ENCODE results near the gene SERAC1. TPM values are rescaled to one million over a fixed set of nuclear protein-coding genes. Genes with fewer than 3 reads are reported as not detected.

The SERAC1 gene
- total and polyA plus RNA-seq, 2 of the 4 experiments (the other 2 are of a cell fraction): 7.7 to 15.6 TPM

DNA sequence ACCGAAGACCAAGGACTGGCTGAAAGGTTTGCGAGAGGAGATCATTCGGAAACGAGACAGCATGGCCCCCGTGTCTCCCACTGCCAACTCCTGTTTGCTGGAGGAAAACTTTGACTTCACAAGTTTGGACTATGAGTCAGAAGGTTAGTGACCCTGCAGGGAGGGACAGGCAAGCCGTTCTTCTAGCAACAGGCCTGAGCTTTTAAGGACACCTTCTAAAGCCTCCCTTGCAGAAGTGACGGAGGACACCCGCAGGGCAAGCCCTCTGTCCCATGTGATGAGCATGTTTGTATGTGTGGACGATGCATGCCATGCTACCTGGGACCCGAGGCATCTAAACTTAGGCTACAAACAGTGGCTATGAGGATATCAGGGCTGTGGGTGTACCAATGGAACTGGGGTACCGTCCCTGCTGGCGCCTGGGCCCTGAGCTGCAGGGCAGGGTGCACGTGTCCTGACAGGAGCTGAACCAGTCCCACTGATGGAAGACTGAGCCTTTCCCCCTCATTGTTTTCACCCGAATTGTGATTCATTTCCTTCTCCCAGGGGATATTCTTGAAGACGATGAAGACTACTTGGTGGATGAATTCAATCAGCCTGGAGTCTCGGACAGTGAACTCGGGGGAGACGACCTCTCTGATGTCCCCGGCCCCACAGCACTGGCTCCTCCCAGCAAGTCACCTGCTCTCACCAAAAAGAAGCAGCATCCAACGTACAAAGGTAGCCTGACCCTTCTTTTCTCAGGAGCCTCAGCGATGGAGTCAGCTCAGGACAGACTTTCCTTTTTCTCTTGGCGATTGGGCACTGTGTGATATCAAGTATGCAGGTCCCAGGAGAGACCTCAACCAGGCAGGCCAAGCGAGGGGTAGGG is 84.4 kb downstream of the SERAC1 start (continued):
- no peak for TF ChIP-seq MAFK (IDR thresholded peaks at IDR 0.05; ENCODE audit: low read depth, low read length)

DNA sequence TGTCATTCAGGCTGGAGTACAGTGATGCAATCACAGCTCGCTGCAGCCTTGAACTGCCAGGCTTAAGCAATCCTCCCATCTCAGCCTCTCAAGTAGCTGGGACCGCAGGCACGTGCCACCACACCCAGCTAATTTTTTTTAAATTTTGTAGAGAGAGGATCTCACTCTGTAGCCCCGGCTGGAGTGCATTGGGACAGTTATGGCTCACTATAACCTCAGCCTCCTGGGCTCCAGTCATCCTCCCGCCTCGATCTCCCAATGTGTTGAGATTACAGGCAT is 86.5 kb downstream of the SERAC1 start:
- BruUV-seq (replicated peaks): no TSS peak
- 100% methylated on average over 3 of the region's 6 CpGs; no CpG with 5 or more reads in 1 of the 2 experiments for WGBS, 2 experiments (ENCODE audit: extremely low coverage in 2 of 2, insufficient read length in 1 of 2)
- TF ChIP-seq, protein P1, sequence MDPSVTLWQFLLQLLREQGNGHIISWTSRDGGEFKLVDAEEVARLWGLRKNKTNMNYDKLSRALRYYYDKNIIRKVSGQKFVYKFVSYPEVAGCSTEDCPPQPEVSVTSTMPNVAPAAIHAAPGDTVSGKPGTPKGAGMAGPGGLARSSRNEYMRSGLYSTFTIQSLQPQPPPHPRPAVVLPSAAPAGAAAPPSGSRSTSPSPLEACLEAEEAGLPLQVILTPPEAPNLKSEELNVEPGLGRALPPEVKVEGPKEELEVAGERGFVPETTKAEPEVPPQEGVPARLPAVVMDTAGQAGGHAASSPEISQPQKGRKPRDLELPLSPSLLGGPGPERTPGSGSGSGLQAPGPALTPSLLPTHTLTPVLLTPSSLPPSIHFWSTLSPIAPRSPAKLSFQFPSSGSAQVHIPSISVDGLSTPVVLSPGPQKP (IDR thresholded peaks at IDR 0.05; ENCODE audit: borderline replicate concordance, low read depth, low read length): no peak
- TF ChIP-seq MAZ (IDR thresholded peaks at IDR 0.05; ENCODE audit: borderline replicate concordance, low read depth, low read length) (no peak), RAD21 (IDR thresholded peaks at IDR 0.05; ENCODE audit: low read length) (no peak), NFE2L2 (IDR thresholded peaks at IDR 0.05; ENCODE audit: low read depth, low read length) (no peak), CEBPB (IDR thresholded peaks at IDR 0.05; ENCODE audit: low read depth, low read length) (no peak; the same call in 1 of the 2 replicates), POLR2A (IDR thresholded peaks at IDR 0.05; ENCODE audit: low read depth, low read length) (no peak), FOS (IDR thresholded peaks at IDR 0.05; ENCODE audit: low read depth, low read length) (no peak), BHLHE40 (IDR thresholded peaks at IDR 0.05; ENCODE audit: low read depth, low read length) (no peak), MXI1 (IDR thresholded peaks at IDR 0.05; ENCODE audit: borderline replicate concordance, low read depth, low read length) (no peak), SMC3 (IDR thresholded peaks at IDR 0.05; ENCODE audit: low read depth, low read length) (no peak), CHD1 (IDR thresholded peaks at IDR 0.05; ENCODE audit: low read depth, low read length) (no peak)
- TF ChIP-seq, protein P2, sequence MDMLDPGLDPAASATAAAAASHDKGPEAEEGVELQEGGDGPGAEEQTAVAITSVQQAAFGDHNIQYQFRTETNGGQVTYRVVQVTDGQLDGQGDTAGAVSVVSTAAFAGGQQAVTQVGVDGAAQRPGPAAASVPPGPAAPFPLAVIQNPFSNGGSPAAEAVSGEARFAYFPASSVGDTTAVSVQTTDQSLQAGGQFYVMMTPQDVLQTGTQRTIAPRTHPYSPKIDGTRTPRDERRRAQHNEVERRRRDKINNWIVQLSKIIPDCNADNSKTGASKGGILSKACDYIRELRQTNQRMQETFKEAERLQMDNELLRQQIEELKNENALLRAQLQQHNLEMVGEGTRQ (IDR thresholded peaks at IDR 0.05; ENCODE audit: low read depth, low read length): no peak
- TF ChIP-seq, protein P3, sequence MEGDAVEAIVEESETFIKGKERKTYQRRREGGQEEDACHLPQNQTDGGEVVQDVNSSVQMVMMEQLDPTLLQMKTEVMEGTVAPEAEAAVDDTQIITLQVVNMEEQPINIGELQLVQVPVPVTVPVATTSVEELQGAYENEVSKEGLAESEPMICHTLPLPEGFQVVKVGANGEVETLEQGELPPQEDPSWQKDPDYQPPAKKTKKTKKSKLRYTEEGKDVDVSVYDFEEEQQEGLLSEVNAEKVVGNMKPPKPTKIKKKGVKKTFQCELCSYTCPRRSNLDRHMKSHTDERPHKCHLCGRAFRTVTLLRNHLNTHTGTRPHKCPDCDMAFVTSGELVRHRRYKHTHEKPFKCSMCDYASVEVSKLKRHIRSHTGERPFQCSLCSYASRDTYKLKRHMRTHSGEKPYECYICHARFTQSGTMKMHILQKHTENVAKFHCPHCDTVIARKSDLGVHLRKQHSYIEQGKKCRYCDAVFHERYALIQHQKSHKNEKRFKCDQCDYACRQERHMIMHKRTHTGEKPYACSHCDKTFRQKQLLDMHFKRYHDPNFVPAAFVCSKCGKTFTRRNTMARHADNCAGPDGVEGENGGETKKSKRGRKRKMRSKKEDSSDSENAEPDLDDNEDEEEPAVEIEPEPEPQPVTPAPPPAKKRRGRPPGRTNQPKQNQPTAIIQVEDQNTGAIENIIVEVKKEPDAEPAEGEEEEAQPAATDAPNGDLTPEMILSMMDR (conservative IDR thresholded peaks at IDR 0.05; ENCODE audit: low read depth, low read length): no peak

More for the DNA sequence above, 86.5 kb downstream of the SERAC1 start:
- Histone ChIP-seq H3K14ac (replicated peaks; ENCODE audit: low read depth, low read length) (no peak overlapping the region), H2BK20ac (ENCODE audit: low read depth, low read length) (no peak overlapping the region), H2AK9ac (replicated peaks; ENCODE audit: low read depth, low read length, poor library complexity) (no peak overlapping the region), H3K9ac (ENCODE audit: low read depth, low read length) (no peak overlapping the region), H2AK5ac (ENCODE audit: low read depth, low read length) (no peak overlapping the region), H3K56ac (ENCODE audit: extremely low read depth, insufficient read depth, low read length) (no peak overlapping the region), H3K4me1 (ENCODE audit: control insufficient read depth, insufficient read depth, low read length) (peaks cover 5% of the 10 kb centered on the region; the same call in 1 of the 2 replicates), H3K4ac (ENCODE audit: low read depth, low read length) (no peak overlapping the region), H4K5ac (ENCODE audit: low read depth, low read length) (no peak overlapping the region), H3K4me3 (ENCODE audit: insufficient read depth, low read depth, low read length) (no peak overlapping the region), H3K27me3 (ENCODE audit: control insufficient read depth, insufficient read depth, low read length) (no peaks in the 10 kb centered on the region), H3K79me1 (ENCODE audit: low read depth in 1 of 2, low read length in 2 of 2) (peaks cover 8 to 41% of the 10 kb centered on the region in 2 experiments), H2AFZ (replicated peaks; ENCODE audit: low read length, poor library complexity) (no peak overlapping the region), H4K8ac (ENCODE audit: low read depth in 2 of 2, low read length in 2 of 2) (no peak overlapping the region), H4K20me1 (ENCODE audit: insufficient read depth, low read length) (no peaks in the 10 kb centered on the region), H2BK15ac (ENCODE audit: low read depth, low read length) (no peak overlapping the region), H3K27ac (ENCODE audit: insufficient read depth, low read length) (no peak overlapping the region), H3K18ac (ENCODE audit: low read depth, low read length) (no peak overlapping the region), H2BK5ac (ENCODE audit: low read depth, low read length, poor library complexity, severe bottlenecking) (no peak overlapping the region), H3K23ac (ENCODE audit: low read depth, low read length) (no peak overlapping the region), H3K9me3 (ENCODE audit: control insufficient read depth, insufficient read depth, low read length) (no peaks in the 10 kb centered on the region), H2BK120ac (ENCODE audit: low read depth, low read length) (no peak overlapping the region), H3K36me3 (ENCODE audit: control insufficient read depth, insufficient read depth, low read length) (peaks cover 64% of the 10 kb centered on the region), H4K91ac (ENCODE audit: insufficient read depth, low read depth, low read length) (no peak overlapping the region), H3K9me1 (ENCODE audit: insufficient read depth, low read length) (peaks cover 12% of the 10 kb centered on the region), H3K4me2 (ENCODE audit: low read depth, low read length) (no peak overlapping the region)
- no peak for DNase-seq
- ATAC-seq (ENCODE audit: low read depth): no peak
- ChIA-PET CTCF (no interaction called here), POLR2A (ENCODE audit: unreplicated experiment) (no interaction called here)
- dilution Hi-C loops (cut with HindIII; ENCODE audit: low sequenced_read_pairs, unreplicated experiment) (no loop called here), in situ Hi-C loops (cut with MboI; ENCODE audit: low sequenced_read_pairs) (no loop called here), intact Hi-C loops (cut with micrococcal nuclease) (no loop called here)

All from IMR-90 (cell line).